ENCODE results near the gene MANSC1.

DNA sequence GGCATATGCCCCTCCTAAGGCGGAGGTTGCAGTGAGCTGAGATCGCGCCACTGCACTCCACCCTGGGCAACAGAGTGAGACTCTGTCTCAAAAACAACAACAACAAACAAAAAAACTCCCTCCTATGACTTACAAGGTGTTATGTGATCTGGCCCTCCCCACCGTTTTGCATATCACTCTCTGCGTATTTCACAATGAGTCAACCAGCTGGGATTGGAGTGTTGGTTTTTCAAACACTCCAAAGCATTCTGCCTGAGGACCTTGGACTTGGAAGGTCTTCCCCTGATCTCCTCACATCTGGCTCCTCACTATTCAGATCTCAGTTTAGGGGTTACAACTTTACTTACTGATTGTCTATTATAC, 14.0 kb downstream of the MANSC1 start:
- TF ChIP-seq CTCF (tag by site-specific recombination; IDR thresholded peaks at IDR 0.05) (no peak), SETDB1 (IDR thresholded peaks at IDR 0.05; ENCODE audit: insufficient read length, low read length) (no peak), ZNF639 (tag by site-specific recombination; IDR thresholded peaks at IDR 0.05) (no peak)

Measured in HEK293 (cell line).